C1 segment of cervical spinal cord (tissue), 14 donors: Measurements from ENCODE around the gene CAPN13.
"Not testable (repeated sequence)": the region's sequence is repeated elsewhere in the genome, so short reads cannot be mapped to it uniquely, and the experiment has no call there.

Experiments
- DNase-seq, 14 donors: peaks; one replicate each; lab custom pipeline; 2025; lab: John Stamatoyannopoulos, UW

Gene CAPN13

DNA sequence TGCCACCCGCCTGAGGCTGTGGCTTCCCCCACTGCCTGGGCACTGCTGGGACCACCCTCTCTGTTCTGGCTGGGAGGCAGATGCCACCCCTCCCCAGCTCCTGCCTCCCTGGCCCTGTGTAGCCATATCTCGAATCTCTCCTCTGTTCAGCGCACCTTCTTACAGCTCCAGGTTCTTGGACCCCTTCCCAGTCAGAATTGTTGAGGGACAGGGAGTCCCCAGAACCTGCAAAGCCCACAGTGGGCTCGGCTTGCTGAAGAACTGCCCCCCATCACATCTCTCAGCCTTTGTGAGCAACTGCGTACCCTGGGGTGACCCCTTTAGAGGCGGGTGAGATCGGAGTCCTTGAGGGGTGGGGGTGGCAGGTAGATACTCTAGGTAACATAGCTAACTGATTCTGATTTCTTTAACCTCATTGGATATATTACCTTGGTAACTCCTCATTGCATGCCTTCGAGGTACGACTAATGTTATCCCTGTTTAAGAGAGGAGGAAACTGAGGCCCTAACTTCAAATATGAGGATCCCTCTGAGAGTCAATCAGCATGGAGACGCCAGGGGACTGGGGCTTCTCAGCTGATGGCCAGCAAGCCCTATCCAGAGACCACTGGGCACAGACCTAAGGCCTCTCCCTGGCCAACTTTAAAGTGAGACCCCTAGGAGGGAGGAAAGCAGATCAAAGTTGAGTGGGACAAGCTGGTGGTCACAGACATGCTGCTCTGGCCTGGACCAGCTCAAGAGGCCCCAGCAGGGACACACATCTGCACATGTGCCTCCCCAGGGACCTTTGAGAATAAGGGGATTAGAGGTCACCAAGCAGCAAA is 101.3 kb downstream of the CAPN13 start:
- no peak for DNase-seq

DNA sequence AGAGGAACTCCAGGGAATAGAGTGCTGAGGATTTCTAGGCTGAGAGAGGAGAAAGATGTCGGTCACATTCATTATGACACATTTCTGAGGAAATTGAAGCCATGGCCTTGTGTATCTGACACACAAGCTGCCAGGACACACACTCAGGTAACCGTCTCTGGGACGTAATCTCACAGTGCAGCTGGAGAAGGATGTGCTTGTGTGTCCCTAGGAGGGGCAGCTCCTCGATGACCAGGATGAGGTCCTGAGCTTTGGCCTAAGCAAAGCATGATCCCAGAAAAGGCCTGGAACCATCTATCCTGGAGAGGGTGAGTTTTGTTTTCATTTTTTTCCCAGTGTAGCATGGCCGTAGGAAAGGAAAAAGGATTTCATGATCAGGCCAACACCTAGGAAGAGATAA is 102.2 kb downstream of the CAPN13 start:
- no peak for DNase-seq

DNA sequence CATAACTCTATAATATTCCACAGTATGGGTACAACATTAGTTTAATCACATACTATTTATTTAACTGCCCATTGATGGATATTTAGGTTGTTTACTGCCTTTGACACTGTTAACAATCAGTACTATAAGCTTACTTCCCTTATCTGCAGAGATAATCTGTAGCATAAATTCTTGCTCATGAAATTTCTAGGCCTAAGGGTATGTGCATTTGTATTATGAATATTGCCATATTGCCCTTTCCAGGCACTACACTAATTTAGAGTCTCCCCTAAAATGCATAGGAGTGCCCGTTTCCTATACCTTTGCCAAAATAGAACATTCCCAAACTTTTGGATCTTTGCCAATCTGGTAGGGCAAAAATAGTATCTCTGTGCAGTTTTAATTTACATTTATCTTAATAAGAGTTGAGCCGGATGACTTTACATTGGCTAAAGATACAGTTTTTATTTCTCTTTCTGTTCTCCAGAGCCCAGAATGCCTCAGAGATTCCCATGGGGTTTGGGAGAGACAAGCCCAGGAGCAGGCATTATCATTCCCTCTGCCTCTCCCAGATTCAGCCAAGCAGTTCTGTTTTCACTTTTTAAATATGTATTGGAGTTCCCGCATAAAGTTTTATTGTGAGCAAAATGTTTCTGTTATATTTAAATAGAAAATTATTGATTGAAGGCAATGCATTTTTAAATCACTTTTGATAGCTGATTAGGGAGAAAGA is 102.8 kb downstream of the CAPN13 start:
- DNase-seq: no peak

DNA sequence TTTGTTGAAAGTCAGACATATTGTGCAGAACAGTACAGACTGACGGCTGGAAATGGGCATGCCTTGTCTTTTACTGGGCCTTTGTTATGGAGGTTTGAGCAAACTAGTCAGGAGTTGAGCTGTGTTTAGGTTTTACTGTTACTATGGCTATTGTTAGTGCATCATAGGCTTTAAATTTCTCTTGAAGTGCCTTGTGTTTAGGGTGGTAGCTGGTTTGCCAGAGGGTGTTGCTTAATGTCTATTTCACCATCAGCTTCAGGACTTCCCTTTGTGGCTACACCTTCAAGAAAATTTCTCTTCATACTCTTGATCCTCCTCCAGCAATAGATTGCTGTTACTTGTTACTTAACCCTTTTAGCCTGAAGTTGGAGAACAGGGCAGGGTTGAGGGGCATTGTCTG is 104.6 kb downstream of the CAPN13 start:
- no peak for DNase-seq

DNA sequence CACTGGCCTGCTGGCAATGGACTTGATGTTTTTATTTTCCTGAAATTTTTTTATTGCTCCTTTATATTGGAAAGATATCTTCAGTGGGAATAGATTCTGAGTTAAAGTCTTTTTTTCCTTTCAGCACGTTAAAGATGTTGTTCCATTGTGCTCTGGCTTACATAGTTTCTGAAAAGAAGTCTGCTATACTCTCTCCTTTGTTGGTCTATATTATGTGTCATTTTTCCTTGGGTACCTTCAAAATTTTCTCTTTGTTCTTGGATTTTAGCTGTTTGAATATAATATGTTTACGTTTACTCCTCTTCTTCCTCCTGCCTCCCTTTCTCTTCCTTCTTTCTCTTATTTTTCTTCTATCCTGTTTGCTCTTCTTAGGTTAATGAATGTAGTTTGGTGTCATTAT is 105.5 kb downstream of the CAPN13 start:
- no peak for DNase-seq

DNA sequence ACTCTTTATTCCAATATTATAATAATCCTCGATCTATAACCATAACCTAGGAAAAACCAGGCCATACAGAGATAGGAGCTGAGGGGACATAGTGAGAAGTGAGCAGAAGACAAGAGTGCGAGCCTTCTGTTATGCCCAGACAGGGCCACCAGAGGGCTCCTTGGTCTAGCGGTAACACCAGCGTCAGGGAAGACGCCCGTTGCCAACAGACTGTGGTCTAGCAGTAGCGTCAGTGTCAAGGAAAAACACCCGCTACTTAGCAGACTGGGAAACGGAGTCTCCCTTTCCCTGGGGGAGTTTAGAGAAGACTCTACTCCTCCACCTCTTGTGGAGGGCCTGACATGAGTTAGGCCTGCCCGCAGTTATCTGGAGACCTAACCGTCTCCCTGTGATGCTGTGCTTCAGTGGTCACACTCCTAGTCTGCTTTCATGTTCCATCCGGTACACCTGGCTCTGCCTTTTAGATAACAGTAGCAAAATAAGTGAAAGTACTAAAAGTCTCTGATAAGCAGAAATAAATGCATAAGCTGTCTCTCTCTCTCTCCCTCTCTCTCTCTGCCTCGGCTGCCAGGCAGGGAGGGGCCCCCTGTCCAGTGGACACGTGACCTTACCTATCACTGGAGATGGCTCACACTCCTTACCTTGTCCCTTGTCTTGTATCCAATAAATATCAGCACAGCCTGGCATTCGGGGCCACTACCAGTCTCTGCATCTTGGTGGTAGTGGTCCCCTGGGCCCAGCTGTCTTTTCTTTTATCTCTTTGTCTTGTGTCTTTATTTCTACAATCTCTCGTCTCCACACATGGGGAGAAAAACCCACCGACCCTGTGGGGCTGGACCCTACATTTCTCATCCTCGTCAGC is 109.8 kb downstream of the CAPN13 start:
- DNase-seq: not testable (repeated sequence)

DNA sequence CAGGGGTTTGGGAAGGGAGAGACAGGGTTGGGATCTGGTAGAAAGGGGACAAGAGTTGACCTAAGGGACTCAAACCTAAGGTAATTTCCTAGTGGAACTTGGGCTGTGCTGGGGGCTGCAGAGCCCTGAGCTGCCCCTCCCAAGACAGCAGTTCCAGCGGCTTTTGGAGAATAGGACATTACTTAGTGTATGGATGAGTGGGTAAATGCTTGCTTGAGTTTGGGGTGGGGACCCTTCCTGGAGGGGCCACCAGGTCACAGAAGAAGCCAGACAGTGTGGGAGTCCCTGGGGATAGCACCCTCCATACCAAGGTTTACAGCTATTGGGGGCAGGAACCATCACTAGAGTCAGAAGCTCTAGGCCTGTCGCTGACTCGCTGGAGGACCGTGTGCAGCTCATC is 111.5 kb downstream of the CAPN13 start:
- DNase-seq: no peak

DNA sequence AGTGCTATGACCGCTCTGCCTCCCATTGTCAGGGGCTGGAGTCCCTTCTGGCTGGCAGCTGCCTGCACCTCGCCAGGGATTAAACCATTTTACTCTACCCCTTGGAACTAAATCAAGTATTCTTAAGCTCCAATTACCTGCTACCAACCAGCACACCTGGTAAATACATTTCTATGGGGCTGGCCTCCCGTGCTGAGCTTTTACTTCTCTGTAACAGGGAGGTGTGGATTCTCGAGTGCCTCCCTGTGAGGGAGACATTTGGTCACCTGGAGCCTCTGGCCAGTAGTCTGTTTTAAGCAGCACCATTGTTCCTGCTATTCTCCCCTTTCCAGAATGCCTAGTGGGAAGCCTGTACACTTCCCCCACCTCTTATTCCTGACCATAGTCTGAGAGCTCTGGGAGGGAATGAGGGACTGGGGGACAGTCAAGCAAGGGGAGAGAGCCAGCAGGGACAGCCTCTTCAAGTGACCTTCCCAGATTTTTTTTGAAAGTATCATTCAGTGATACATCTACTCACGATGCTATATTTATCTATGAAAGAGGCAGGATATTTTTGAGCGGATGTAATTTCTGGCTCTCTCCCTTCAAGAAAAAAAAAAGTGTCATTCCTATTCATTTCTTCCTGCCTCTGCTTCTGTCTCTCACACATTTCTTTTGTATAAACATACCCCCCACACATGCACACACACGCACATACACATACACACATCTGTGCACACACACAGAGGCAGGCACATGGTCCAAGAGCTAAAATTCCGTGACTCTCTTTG is 112.8 kb downstream of the CAPN13 start:
- no peak for DNase-seq

DNA sequence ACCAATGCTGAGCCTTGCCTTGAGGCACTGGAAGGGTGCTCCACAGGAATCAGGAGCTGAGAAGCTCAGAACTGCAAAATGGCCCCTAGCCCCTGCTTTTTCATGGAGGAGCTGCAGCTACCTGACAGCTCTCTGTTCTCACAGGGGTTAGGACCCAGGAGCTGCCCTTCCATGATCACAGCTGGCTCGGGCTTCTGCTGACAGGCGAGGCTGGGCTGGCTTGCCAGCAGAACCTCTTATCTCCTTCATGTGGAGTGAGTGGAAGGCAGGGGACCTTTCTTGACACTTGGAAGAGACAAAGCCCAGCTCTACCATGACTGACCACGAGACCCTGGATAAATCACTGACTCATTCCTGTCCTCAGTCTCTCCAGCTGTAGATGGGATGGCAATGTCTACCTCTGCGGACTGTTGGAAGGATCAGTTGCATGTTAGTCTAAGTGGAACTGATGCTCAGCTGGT is 113.4 kb downstream of the CAPN13 start:
- no peak for DNase-seq

DNA sequence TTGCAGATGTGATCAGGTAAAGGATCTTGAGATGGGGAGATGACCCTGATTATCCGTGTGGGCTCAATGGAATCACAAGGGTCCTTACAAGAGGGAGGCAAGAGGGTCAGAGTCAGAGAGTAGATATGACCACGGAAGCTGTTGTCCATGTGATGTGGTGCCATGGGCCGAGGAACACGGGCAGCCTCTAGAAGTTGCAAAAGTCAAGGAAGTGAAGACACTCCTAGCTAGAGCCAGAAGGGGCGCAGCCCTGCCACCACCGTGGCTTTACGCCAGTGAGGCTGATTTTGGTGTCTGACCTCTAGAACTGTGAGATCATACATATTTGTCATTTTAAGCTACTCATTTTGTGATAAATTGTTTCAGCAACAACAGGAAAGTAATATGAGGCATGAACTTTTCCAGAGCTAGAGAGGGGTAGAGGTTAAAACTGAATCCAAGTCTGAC is 114.4 kb downstream of the CAPN13 start:
- no peak for DNase-seq

DNA sequence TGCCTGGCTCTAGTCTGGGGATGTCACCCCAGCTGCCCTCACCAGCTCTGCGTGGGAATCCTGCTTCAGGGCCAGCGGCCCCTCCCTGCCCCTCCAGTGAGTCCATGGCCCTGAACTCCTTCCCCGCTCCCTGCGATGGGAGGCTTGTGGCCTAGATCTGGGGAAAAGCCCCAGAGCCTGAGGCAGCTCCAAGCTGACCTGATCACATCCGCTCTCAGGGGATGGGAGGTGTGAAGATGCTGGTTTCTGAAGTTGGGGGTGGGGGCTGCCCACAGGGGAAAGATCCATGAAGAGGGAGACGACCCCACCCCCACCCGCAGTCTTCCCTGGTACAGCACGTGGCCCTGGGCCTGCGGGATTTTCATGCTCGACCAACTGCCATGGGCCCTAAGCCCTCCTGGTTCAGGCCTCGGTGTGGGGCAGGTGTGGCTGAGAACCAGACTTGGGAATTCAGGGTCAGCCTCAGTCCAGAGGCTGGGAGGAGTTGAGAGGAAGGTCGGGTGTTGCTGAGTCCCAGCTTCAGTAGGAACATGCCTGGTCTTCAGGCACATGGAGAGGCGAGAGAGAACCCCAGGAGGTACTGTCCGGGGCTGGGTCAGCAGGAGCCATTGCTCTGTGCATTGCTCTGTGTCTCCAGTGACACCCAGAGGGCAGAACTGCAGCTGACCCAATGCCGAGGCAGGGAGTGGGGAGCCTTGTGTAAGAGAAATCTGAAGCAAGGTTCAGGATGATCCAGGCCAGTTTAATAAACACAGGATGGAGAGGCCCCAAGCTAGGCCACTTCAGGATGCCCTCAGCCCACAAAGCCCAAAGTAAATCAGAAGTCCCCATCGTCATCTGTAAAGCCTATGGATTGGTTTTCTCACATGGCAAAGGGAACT is 115.1 kb downstream of the CAPN13 start:
- no peak for DNase-seq

DNA sequence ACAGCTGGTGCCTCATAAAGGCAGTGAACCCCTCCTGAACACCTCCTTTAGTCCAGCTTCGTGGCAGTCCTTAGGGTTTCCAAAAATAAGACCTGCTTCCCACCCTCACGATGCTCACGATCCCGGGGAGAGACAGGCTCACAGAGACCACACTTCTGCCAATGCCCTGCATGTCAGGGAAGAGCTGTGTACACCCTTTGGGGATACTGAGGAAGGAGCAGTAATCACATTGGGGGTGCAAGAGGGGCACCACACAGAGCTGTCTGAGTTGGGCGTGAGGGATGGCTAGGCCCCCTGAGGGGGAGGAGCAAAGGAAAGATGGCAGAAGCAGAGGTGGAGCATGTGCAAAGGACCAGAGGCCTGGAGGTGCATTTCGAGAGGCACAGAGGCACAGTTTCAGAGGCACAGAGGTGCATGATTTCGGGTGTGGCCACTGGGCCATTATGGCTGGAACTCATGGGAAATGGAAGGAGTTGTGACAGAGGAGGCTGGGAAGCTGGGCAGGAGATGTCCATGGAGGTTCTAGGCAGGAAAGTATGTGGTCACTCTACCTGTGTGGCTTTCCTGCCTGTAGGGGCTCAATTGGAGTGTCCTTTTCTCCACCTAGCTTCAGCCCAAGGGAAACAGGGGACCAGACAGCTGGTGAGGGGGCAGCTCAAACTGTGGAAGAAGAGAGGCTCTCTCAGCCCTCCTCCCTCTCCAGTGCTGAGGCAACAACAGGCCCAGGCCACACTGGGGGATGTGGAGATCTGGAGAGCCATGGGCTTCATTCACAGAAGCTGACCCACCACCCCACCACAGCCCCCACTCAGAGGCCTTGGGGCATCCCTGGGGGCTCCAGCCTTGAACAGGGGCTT is 115.9 kb downstream of the CAPN13 start:
- DNase-seq: no peak

DNA sequence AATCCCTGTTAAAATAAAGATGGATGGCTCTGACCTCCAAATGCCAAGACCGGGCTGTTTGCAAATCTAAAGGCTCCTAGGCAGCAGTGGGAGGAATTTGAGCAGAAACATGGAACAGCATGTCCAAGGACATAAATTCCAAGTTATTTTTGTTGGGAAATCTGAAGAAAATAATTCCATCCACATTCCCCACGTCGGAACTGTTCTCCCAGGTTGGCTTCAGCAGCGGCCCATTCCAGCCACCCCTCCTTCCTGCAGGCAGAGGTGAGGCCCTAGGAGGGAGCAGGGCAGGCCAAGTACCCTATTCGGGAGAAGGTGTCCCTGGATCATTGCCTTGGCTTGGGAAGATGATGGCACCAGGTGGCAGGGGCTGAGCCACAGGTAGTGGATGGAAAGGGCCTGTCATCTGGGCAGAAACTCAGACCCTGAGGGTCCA is 117.1 kb downstream of the CAPN13 start:
- no peak for DNase-seq

DNA sequence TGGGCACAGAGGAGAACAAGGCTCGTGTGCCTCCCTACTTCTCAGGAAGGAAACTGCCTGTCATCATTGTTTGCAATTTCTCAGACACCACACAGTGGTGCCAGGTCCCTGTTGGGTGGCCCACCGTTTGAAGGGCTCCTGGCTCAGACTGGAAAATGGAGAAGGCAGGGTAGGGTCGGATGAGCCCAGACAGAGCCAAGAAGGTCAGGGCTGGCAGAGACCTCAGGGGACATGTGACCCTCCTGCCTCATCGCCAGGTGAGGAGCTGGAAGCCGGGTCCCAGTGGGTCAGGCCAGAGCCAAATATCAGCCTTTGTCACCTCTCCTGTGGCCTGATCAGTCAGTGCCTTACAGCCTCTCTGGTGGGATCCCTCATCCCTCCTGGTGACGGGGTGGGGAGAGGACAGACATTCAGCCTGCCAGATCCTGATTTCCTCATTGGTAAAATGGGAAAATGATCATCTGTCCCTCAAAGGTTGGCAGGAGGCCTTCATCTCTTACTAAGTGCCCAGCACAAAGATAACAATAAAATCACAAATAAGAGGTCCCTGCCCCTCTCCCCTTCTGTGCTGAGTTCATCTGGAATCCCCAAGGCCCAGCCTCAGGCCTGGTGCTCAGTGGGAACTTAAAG is 117.6 kb downstream of the CAPN13 start:
- no peak for DNase-seq

DNA sequence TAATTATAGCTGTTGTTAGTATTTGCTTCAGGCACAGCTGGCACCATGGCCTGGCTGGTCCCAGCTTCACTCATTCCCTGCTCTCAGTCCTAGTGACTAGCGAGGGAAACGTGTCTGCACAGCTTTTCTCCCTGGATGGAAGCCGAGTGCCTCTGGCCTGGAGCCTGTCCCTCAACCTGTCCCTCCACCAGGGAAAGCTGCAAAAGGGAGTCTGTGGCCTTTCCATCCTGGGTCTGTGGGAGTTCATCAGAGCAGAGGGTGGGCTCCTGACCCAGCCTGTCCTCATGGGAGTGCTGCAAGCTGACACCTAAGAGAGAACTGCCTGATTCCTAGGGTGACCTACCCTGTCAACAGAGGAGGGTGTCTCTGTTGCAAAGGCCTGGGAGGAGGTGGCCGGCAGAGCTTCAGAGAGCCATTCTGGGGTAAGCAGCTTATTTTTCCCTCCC is 118.3 kb downstream of the CAPN13 start:
- peak in 1 of 14 donors; percentile 8 for DNase-seq

DNA sequence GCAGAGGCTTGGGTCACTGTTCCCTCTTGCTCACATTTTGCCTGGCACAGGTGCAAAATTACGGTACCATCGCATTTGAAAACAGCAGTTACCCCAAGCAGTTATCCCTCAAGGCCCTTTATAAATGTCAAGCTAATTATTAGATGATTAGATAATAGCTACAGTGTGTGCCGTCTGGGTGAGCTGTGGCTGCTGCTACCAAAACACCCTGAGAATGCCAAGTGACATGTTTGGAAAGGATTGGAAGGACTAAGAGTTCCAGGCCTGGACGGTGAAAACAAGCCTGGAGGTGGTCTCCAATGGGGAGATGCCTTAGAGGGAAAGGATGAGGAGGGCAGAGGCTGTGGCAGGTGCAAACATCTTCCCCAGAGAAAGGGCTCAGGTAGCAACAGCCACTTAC is 120.6 kb downstream of the CAPN13 start:
- no peak for DNase-seq

DNA sequence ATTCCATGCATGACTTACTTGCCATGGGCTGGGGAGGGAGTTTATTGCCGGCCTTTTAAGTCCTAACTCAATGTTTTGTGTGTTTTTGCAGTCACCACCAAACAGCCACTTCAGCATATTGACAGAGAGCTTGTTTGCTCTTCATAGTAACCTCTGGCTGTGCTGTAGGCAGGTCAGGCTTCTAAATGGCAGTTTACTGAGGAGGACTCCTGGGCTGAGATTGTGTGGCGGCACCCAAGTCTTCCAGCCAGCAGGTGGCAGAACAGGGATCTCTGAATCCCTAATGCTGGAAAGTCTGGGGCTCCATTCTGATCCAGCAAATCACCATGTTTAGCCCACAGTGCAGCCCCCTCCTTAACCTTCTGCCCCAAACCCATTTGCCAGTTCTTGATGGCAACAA is 121.2 kb downstream of the CAPN13 start:
- no peak for DNase-seq

DNA sequence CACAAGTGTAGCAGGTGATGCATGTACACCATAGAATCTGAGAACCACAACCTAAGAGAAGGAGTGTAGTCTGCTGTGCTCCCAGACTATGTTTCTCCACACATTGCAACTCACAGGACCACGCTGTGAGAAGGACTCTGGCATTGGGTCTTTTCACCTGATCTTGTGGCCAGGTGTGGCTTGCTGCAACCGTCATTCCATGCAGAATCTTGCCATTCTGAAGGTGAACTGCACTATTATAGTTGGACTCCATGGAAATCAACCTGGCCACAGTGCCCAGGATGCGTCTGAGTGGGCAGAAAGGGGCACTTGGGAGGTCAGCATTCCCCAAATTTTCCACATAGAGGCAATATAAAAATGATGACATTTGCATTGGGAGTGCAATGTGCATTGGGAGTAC is 122.2 kb downstream of the CAPN13 start:
- no peak for DNase-seq

DNA sequence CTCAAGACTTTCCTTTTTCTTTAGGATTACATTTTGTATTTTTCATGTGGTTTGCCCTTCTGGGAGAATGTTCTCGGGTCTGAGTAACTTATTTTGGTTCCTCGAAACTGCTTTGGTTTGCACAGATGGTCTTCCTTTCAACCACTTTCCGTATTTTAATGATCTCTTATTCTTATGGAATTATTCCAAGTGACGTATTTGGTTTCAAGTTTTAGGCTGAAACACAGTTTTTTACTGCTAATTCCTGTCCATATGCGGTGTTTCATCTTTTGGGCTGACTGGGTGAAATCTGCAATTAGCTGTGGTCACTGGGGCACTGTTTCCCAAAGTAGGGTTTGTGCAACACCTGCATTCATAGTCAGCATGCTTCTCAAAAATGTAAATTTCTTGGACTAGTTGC is 122.7 kb downstream of the CAPN13 start:
- no peak for DNase-seq
